Thyroid gland (tissue), 4 donors: ENCODE results near the gene TSPAN5.

Experiments used
- CTCF ChIP-seq, 6 experiments: fragments of 200-600 bp in 3 of 6; fragments of 450-650 bp in 3 of 6; sonication (generic) in 3 of 6; IDR thresholded peaks; one replicate each; pipeline ENCODE4 v1.5.1; 2016 to 2019; ENCODE audit warnings: antibody characterized with exemption in 6 of 6, mild to moderate bottlenecking in 2 of 6, inconsistent platforms in 1 of 6, moderate library complexity in 1 of 6
- POLR2A ChIP-seq, 2 donors: fragments of 450-650 bp; IDR thresholded peaks; one replicate each; pipeline ENCODE4 v1.6.1; 2017; ENCODE audit warnings: antibody characterized with exemption in 2 of 2, mild to moderate bottlenecking in 2 of 2, moderate library complexity in 1 of 2

DNA sequence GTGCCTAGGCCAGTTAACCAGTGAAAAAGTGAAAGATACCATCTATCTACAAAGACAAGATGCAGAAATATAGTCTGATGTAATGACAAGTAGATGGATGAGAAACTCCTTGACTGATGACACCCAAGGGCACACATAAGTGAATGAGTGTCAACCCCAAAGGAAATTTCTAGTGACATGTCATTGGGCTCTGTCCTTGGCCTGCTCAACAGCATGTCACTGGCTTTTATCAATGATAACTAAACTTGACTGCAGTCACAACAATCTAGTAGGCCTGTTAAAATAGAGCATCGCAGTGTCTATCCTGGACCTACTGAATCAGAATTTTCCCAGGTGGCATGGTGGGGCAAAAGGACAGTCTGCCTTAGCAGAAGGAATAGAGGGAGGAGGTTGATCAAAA is 155.8 kb downstream of the TSPAN5 start:
- TF ChIP-seq CTCF (IDR thresholded peaks at IDR 0.05) = no peak
- no peak for TF ChIP-seq POLR2A (IDR thresholded peaks at IDR 0.05)
